ENCODE data around the gene GLE1. TPM values are rescaled to one million over a fixed set of nuclear protein-coding genes. Genes with fewer than 3 reads are reported as not detected.

The GLE1 gene
- total RNA-seq, 1 donor from 2014 or later, result 18.8 TPM

GRCh38 chr9:128587453-128587852 lies 82.9 kb downstream of the GLE1 start:
- Histone ChIP-seq H3K27me3 (ENCODE audit: low read depth) (no peaks in the 10 kb centered on the region), H3K27ac (replicated peaks) (no peak overlapping the region), H3K36me3 (peaks cover 100% of the 10 kb centered on the region), H3K4me3 (no peak overlapping the region), H3K9me3 (replicated peaks) (no peaks in the 10 kb centered on the region), H3K4me1 (peaks cover 5% of the 10 kb centered on the region)
- intact Hi-C loops (cut with micrococcal nuclease), result no loop called here
- DNase-seq, result no peak
- no peak for TF ChIP-seq CTCF (IDR thresholded peaks at IDR 0.05; ENCODE audit: borderline replicate concordance)

- DNase-seq, result no peak
- intact Hi-C loops (cut with micrococcal nuclease), result no loop called here
- no peak overlapping the region for H3K27ac ChIP-seq (replicated peaks)
- no peak for TF ChIP-seq CTCF (IDR thresholded peaks at IDR 0.05; ENCODE audit: borderline replicate concordance)
- no peaks in the 10 kb centered on the region for H3K27me3 ChIP-seq (ENCODE audit: low read depth)
- H3K9me3 ChIP-seq (replicated peaks), result no peaks in the 10 kb centered on the region
- peaks cover 100% of the 10 kb centered on the region for H3K36me3 ChIP-seq
- H3K4me3 ChIP-seq, result no peak overlapping the region
- H3K4me1 ChIP-seq, result peaks cover 5% of the 10 kb centered on the region
These were observed 84.2 kb downstream of the GLE1 start for GRCh38 chr9:128588581-128589233.

Other genes with a start within 250 kb of the GLE1 start
- 86.9 TPM for gene GOLGA2, start 228.7 kb upstream of the GLE1 start, total RNA-seq
- gene SWI5, start 228.4 kb upstream of the GLE1 start, total RNA-seq, result 16.2 TPM
- gene TRUB2, start 182.3 kb upstream of the GLE1 start, total RNA-seq, result 43.7 TPM
- 32.0 TPM for gene COQ4, start 181.9 kb upstream of the GLE1 start, total RNA-seq
- 18.8 TPM for gene SLC27A4, start 164.2 kb upstream of the GLE1 start, total RNA-seq
- gene URM1, start 133.3 kb upstream of the GLE1 start, total RNA-seq, result 57.0 TPM
- 8.5 TPM for gene CERCAM, start 83.9 kb upstream of the GLE1 start, total RNA-seq
- gene ODF2, start 48.7 kb upstream of the GLE1 start, total RNA-seq, result 16.7 TPM
- 269 TPM for gene SPTAN1, start 47.9 kb downstream of the GLE1 start, total RNA-seq
- 32.7 TPM for gene DYNC2I2, start 152.1 kb downstream of the GLE1 start, total RNA-seq
- gene SET, start 184.5 kb downstream of the GLE1 start, total RNA-seq, result 168 TPM
- 6.3 TPM for gene PKN3, start 197.8 kb downstream of the GLE1 start, total RNA-seq
- gene ZDHHC12, start 219.4 kb downstream of the GLE1 start, total RNA-seq, result 6.3 TPM

Data from left ventricle myocardium inferior (tissue), 1 donor.